HEK293 (cell line): ENCODE results near the gene TMEM207.
A peak's percentile ranks its signal among the peaks of the same experiment; 100 is the strongest.

ENCODE experiments used
- CTCF ChIA-PET: fragments of 350-600 bp; formaldehyde crosslinking; extraction: SDS; loops from one replicate; lab custom pipeline; 2021; ENCODE audit warnings: antibody characterized with exemption; lab: Yijun Ruan, JAX
- POLR2A ChIA-PET: fragments of 300-600 bp; formaldehyde crosslinking; extraction: SDS; loops from one replicate; lab custom pipeline; 2020; ENCODE audit warnings: antibody characterized with exemption, inconsistent platforms; lab: Yijun Ruan, JAX
- H3K27ac ChIP-seq: fragments of 200-500 bp; sonication (Bioruptor generic); 2 replicates; pipeline ENCODE4 v1.5.1; 2014; ENCODE audit warnings: low read depth, low read length, control low read depth, inconsistent platforms; ENCODE audit errors: extremely low read depth
- H3K36me3 ChIP-seq, 2 experiments: fragments of 200-500 bp in 1 of 2; sonication (Bioruptor generic) in 1 of 2; 1 replicate in 1 of 2; 2 replicates in 1 of 2; pipeline ENCODE4 v1.5.1; 2014 to 2017; ENCODE audit warnings: inconsistent platforms in 2 of 2, low read length in 2 of 2; ENCODE audit not compliant: control insufficient read depth in 2 of 2, insufficient read depth in 1 of 2
- H3K4me1 ChIP-seq: fragments of 200-500 bp; sonication (Bioruptor generic); 2 replicates; pipeline ENCODE4 v1.5.1; 2014; ENCODE audit warnings: mild to moderate bottlenecking, low read length, inconsistent platforms; ENCODE audit not compliant: control insufficient read depth, insufficient read depth
- H3K4me3 ChIP-seq: 2 replicates; pipeline ENCODE4 v1.5.1; 2011; ENCODE audit warnings: low read depth, mild to moderate bottlenecking, control low read depth, low read length, moderate library complexity
- H3K9me3 ChIP-seq: fragments of 200-500 bp; sonication (Bioruptor generic); 2 replicates; pipeline ENCODE4 v1.5.1; 2014; ENCODE audit warnings: low read depth, low read length, inconsistent platforms; ENCODE audit not compliant: control insufficient read depth, insufficient read depth
- GFI1B ChIP-seq: fragments of 450-650 bp; formaldehyde crosslinking; IDR thresholded peaks from 2 replicates; pipeline ENCODE4 v1.5.1; 2016; ENCODE audit warnings: missing biosample characterization, missing genetic modification characterization
- KLF9 ChIP-seq: fragments of 450-650 bp; formaldehyde crosslinking; IDR thresholded peaks from 2 replicates; pipeline ENCODE4 v1.5.1; 2016; ENCODE audit warnings: missing biosample characterization, missing genetic modification characterization, low read depth
- SP3 ChIP-seq: fragments of 450-650 bp; formaldehyde crosslinking; IDR thresholded peaks from 2 replicates; pipeline ENCODE4 v1.5.1; 2016; ENCODE audit warnings: missing biosample characterization, missing genetic modification characterization
- ZBTB11 ChIP-seq: fragments of 450-650 bp; formaldehyde crosslinking; conservative IDR thresholded peaks from 2 replicates; pipeline ENCODE4 v1.5.1; 2016; ENCODE audit warnings: low read depth, missing biosample characterization, missing genetic modification characterization
- ZBTB6 ChIP-seq: fragments of 450-650 bp; formaldehyde crosslinking; IDR thresholded peaks from 2 replicates; pipeline ENCODE4 v1.5.1; 2017; ENCODE audit warnings: missing biosample characterization, missing genetic modification characterization
- ZEB2 ChIP-seq: fragments of 450-650 bp; formaldehyde crosslinking; IDR thresholded peaks from 2 replicates; pipeline ENCODE4 v1.5.1; 2016; ENCODE audit warnings: missing biosample characterization, missing genetic modification characterization
- ZFP41 ChIP-seq: fragments of 450-650 bp; formaldehyde crosslinking; IDR thresholded peaks from 2 replicates; pipeline ENCODE4 v1.5.1; 2016; ENCODE audit warnings: missing biosample characterization, missing genetic modification characterization, borderline replicate concordance
- ZNF184 ChIP-seq: fragments of 450-650 bp; IDR thresholded peaks from 2 replicates; pipeline ENCODE4 v1.5.1; 2018; ENCODE audit warnings: missing biosample characterization, mild to moderate bottlenecking, missing genetic modification characterization
- ZNF19 ChIP-seq: fragments of 450-650 bp; formaldehyde crosslinking; IDR thresholded peaks from 2 replicates; pipeline ENCODE4; 2016; ENCODE audit warnings: missing biosample characterization, missing genetic modification characterization, low read depth
- ZNF280C ChIP-seq: fragments of 450-650 bp; formaldehyde crosslinking; IDR thresholded peaks from 2 replicates; pipeline ENCODE4 v1.5.1; 2016; ENCODE audit warnings: missing biosample characterization, missing genetic modification characterization
- ZNF302 ChIP-seq: fragments of 450-650 bp; formaldehyde crosslinking; IDR thresholded peaks from 2 replicates; pipeline ENCODE4 v1.5.1; 2016; ENCODE audit warnings: missing biosample characterization, missing genetic modification characterization, low read depth
- ZNF341 ChIP-seq: fragments of 450-650 bp; formaldehyde crosslinking; IDR thresholded peaks from 2 replicates; pipeline ENCODE4; 2016; ENCODE audit warnings: low read depth, missing biosample characterization, missing genetic modification characterization
- ZNF398 ChIP-seq: fragments of 450-650 bp; formaldehyde crosslinking; IDR thresholded peaks from 2 replicates; pipeline ENCODE4 v1.5.1; 2017; ENCODE audit warnings: missing biosample characterization, missing genetic modification characterization
- ZNF600 ChIP-seq: fragments of 450-650 bp; formaldehyde crosslinking; IDR thresholded peaks from 2 replicates; pipeline ENCODE4 v1.5.1; 2016; ENCODE audit warnings: missing biosample characterization, missing genetic modification characterization
- ZNF629 ChIP-seq: fragments of 450-650 bp; formaldehyde crosslinking; IDR thresholded peaks from 2 replicates; pipeline ENCODE4 v1.5.1; 2017; ENCODE audit warnings: missing biosample characterization, missing genetic modification characterization
- ZNF670 ChIP-seq: fragments of 450-650 bp; formaldehyde crosslinking; IDR thresholded peaks from 2 replicates; pipeline ENCODE4 v1.5.1; 2016; ENCODE audit warnings: missing biosample characterization, missing genetic modification characterization, low read depth
- ZSCAN4 ChIP-seq: fragments of 450-650 bp; formaldehyde crosslinking; IDR thresholded peaks from 2 replicates; pipeline ENCODE4 v1.5.1; 2017; ENCODE audit warnings: missing biosample characterization, missing genetic modification characterization

Gene TMEM207

GRCh38 chr3:190426806-190427507, 22.7 kb downstream of the TMEM207 start:
- H3K4me1 ChIP-seq: no peaks in the 10 kb centered on the region
- H3K27ac ChIP-seq: no peak overlapping the region
- no peaks in the 10 kb centered on the region for H3K36me3 ChIP-seq
- POLR2A ChIA-PET: no interaction called here
- no peaks in the 10 kb centered on the region for H3K9me3 ChIP-seq
- TF ChIP-seq SP3 (tag by site-specific recombination) (no peak), ZNF184 (tag by site-specific recombination) (no peak), ZNF341 (tag by site-specific recombination) (no peak), ZFP41 (no peak), ZEB2 (tag by site-specific recombination) (no peak), ZNF302 (tag by site-specific recombination) (no peak)
- H3K4me3 ChIP-seq: no peak overlapping the region
- CTCF ChIA-PET: interaction anchor here (0.6 kb wide), 1 partner anchor 459 kb away, joined by 3 read pairs; no protein-coding TSS in a partner anchor

- Histone ChIP-seq H3K9me3 (no peaks in the 10 kb centered on the region), H3K36me3 (no peaks in the 10 kb centered on the region), H3K4me3 (no peak overlapping the region), H3K27ac (no peak overlapping the region), H3K4me1 (no peaks in the 10 kb centered on the region)
- ChIA-PET CTCF (interaction anchor here (0.6 to 2.9 kb wide), 6 partner anchors 12 to 458 kb away, joined by 3 to 13 read pairs (median 3); partner anchors contain the start of gene TMEM207), POLR2A (no interaction called here)
- TF ChIP-seq ZNF19 (tag by site-specific recombination): no peak
These were observed 23.9 kb downstream of the TMEM207 start for GRCh38 chr3:190425833-190426232.

- H3K4me1 ChIP-seq: no peaks in the 10 kb centered on the region
- H3K9me3 ChIP-seq: no peaks in the 10 kb centered on the region
- H3K4me3 ChIP-seq: no peak overlapping the region
- H3K36me3 ChIP-seq: no peaks in the 10 kb centered on the region
- ChIA-PET CTCF (interaction anchor here (0.6 to 2.9 kb wide), 11 partner anchors 11 to 463 kb away, joined by 3 to 14 read pairs (median 4); partner anchors contain the start of genes CLDN1 and TMEM207), POLR2A (interaction anchor here (0.9 kb wide), 1 partner anchor 90 kb away, joined by 3 read pairs; no protein-coding TSS in a partner anchor)
- H3K27ac ChIP-seq: no peak overlapping the region
- TF ChIP-seq ZNF398 (tag by site-specific recombination) (no peak), ZBTB6 (tag by site-specific recombination) (no peak), ZNF629 (tag by site-specific recombination) (peak; percentile 66; the same call in 1 of the 2 replicates), ZNF341 (tag by site-specific recombination) (no peak), ZNF600 (tag by site-specific recombination) (peak; percentile 77), ZNF670 (tag by site-specific recombination) (no peak), ZBTB11 (no peak), ZSCAN4 (tag by site-specific recombination) (0 out of 2 replicates have a peak, but pooled peaks have one; percentile 9), GFI1B (tag by site-specific recombination) (no peak), ZNF280C (tag by site-specific recombination) (no peak), KLF9 (no peak)
These were observed 24.9 kb downstream of the TMEM207 start for GRCh38 chr3:190424478-190425439.
